Measurements from ENCODE around the gene TPP2.

DNA sequence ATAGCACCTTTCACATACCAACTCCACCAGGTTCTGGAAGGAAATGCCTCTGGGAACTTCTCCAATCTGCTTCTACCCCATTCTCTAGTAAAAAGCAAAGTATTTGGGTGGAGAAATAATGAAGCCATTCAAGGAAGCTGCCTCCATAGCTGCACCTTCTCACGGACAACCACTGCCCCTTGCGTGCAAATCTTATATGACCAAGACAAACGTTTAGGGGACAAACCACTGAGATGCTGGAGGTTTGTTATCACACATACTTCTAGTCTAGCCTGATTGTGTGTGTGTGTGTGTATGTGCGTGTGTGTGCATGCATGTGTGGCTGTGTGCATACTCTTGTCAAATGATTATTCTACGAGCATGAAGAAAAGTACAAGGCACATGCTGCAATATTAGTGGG is 104.5 kb downstream of the TPP2 start:
- no peak for TF ChIP-seq EZH2 (IDR thresholded peaks at IDR 0.05; ENCODE audit: low read depth)
- TF ChIP-seq, protein P1, sequence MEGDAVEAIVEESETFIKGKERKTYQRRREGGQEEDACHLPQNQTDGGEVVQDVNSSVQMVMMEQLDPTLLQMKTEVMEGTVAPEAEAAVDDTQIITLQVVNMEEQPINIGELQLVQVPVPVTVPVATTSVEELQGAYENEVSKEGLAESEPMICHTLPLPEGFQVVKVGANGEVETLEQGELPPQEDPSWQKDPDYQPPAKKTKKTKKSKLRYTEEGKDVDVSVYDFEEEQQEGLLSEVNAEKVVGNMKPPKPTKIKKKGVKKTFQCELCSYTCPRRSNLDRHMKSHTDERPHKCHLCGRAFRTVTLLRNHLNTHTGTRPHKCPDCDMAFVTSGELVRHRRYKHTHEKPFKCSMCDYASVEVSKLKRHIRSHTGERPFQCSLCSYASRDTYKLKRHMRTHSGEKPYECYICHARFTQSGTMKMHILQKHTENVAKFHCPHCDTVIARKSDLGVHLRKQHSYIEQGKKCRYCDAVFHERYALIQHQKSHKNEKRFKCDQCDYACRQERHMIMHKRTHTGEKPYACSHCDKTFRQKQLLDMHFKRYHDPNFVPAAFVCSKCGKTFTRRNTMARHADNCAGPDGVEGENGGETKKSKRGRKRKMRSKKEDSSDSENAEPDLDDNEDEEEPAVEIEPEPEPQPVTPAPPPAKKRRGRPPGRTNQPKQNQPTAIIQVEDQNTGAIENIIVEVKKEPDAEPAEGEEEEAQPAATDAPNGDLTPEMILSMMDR (conservative IDR thresholded peaks at IDR 0.05) = no peak
